HG03439 (cell line): ENCODE results near the gene FHAD1.
"Not testable (repeated sequence)": the region's sequence is repeated elsewhere in the genome, so short reads cannot be mapped to it uniquely, and the experiment has no call there.

ENCODE experiments used
- ATAC-seq: cut with Tn5 transposase; IDR thresholded peaks from one replicate; pipeline ENCODE4 v1.9.1; 2021; ENCODE audit warnings: mild to moderate bottlenecking, moderate library complexity; ENCODE audit not compliant: unreplicated experiment

FHAD1 gene

GRCh38 chr1:15275921-15276683 lies 29.1 kb downstream of the FHAD1 start:
- no peak for ATAC-seq

- no peak for ATAC-seq
Observed at GRCh38 chr1:15276691-15277446, 29.8 kb downstream of the FHAD1 start.

DNA sequence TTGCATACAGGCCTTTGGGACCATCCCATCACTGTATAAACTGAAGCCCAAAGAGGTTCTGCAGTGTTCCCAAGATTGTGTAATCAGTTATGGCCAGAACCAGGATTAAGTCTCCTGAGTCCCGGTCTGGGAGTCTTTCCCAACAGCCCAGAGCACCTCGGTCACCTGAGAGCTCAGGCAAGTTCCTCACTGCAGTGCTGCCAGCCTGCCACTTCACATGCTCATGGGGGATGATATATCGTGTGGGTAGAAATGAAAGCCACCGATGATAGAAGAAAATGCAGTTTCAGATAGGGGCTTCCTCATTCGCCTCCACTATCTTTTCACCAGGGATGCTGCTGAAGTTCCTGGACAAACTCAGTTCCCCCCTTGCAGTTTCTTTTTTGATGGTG lies 30.4 kb downstream of the FHAD1 start:
- ATAC-seq = no peak

DNA sequence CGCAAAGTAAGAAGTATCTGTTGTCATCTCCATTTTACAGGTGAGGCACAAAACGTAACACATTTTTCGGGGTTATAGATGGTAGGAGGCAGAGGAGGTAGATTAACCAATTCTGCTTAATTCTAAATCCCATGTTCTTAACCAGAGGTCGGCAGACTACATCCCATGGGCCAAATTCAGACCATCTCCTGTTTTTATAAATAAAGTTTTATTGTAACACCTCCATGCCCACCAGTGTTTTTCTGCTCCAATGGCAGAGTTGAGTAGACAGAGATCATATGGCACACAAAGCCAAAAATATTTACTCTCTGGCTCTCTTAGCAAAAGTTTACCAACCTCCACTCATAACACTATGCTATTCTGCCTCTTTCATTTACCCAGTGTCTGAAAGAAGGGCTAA lies 30.9 kb downstream of the FHAD1 start:
- ATAC-seq = no peak

- ATAC-seq = no peak
Observed at GRCh38 chr1:15279576-15280230, 32.7 kb downstream of the FHAD1 start.

DNA sequence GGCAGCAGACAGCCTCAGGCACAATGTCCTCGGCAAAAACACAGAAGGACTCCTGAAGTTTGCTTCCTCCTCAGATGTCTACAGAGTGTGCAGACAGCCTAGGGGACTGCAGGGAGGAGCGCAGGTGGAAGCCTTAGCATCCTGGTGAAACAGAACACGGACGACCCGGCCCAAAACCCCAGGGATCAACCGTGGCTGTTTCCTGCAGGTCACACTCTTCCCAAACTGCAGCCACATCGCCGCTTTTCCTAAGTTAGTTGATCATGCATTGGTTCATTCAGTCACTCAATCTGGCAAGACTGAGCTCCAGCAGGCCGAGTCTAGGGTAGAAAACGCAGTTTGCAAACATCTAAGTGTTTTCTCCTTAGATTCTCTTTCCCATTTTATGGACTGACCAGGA lies 33.4 kb downstream of the FHAD1 start:
- ATAC-seq = no peak

- ATAC-seq = no peak
Observed at GRCh38 chr1:15282038-15282437, 35.0 kb downstream of the FHAD1 start.

DNA sequence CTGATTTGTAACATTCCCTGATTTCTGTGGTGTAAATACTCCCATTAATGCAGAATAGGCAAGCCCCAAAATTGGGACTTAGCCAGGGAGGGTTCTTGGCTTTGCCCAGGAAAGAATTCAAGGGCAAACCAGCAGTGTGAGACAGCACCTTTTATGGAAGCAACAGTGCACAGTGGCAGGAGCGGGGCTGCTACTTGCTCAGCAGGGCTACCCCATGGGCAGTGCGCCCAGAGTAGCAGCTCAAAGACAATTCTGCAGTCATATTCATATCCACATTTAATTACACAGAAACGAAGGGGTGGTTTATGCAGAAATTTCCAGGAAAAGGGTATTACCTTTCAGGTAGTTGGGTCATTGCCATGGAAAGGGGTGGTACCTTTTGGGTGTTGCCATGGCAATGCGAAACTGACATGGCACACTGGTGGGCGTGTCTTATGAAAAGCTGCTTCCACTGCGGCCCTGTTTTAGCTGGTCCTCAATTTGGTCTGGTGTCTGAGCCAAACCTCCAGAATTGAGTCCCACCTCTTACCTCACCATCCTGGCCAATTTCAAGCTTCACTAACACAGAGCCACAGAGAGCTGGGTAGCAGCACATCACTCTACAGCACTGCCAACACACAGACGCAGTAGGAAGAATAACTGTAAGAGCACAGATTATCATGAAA lies 35.9 kb downstream of the FHAD1 start:
- ATAC-seq = no peak

DNA sequence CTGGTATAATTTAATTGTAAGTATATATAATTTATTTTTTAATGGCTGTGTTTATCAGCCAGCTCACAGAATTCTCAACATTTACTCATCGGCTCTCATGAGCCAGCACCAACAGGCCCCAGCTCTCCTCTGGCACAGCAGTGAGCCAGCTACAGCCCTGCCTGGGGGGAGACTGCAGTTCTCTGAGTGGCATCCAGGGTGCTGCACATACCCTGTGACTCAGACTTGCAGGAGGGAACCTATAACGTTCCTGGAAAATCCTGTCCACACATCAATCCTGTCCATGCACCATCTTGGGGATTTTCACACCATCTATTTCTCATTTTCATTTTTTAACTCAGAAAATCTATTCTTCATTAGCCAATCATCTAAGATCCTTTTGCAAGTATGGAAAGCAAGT lies 36.5 kb downstream of the FHAD1 start:
- ATAC-seq = no peak

DNA sequence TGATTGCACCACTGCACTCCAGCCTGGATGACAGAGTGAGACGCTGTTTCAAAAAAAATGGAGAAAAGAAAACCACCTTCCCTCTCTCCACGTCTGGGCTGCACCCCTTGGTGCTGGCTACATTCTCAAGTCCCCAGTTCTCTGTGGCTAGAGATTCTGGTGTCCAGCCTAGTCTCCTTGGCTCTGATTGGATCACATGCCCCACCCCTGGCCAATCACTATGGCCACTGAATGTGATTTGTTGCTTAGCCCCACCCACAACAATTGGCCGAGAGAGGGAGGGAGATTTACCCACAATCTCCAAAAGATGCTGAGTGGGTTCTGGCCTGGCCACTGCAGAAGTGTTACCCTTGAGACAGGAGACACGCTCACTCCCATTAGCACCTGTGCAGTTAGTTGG lies 39.4 kb downstream of the FHAD1 start:
- ATAC-seq = no peak

DNA sequence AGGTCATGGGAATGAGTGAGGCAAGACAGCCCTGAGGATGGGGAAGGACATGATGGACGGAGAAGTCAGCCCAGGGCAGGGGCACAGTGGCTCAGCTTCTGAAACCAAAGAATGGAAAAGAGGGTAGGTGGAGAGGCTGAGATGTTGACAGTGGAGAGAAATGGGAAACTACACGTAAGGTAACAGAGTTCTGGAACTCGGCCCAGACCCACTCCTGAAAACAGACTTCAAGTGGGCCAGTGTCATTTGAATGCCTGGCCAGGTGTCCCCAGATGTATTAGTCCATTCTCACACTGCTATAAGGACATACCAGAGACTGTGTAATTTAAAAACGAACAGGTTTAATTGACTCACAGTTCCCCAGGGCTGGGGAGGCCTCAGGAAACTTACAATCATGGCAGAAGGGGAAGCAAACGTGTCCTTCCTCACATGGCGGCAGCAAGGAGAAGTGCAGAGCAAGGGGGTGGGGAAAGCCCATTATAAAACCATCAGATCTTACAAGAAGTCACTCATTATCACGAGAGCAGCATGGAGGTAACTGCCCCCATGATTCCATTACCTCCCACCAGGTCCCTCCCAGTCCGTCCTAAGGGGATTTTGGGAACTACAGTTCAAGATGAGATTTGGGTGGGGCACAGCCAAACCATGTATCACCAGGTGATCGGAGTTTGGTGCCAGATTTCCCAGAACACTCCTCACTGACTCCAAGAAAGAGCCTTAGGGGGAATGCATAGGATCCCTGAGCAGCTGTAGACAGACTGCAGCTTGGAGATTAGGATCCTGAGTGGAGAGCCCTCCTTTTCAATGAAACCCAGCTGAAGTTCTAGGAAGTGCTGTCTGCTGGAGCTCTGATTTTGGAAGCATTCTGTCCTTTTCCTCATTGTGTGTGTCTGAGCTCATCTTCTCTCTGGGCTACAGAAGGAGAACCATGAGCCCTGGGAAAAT lies 40.3 kb downstream of the FHAD1 start:
- no peak for ATAC-seq

DNA sequence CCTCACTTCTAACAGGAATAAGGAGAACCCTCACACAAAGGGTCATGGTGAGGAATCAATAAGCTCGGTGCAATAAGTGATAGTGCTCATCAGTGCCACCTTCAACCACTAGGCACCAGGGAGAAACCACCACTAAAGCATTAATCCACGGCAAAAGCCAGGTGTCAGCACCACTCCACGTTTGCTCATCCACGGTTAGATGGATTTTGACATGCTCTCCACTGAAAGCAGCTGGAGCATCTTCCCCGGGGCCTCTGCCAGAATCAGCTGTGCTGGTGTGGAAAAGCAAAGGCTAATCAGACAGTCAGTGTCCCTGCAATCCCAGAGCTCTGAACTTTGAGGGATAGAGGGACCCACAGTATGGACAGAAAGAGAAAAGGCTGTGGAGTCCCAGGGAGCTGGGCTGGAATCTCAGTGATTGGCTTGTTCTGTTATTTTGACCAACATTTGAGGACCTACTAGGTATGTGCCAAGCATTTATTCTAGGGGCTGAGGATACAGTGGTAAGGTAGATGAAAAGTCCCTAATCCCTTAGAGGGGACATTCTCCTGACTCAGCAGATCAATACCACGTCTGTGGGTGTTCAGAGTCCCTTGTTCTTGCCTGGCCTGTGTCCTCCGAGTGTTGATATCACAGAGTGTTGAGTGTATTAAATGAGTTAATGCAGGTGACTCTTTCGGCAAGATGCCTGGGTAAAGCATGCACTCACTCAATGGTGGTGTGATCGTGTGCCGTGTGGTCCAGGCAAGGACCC lies 41.3 kb downstream of the FHAD1 start:
- ATAC-seq = no peak

DNA sequence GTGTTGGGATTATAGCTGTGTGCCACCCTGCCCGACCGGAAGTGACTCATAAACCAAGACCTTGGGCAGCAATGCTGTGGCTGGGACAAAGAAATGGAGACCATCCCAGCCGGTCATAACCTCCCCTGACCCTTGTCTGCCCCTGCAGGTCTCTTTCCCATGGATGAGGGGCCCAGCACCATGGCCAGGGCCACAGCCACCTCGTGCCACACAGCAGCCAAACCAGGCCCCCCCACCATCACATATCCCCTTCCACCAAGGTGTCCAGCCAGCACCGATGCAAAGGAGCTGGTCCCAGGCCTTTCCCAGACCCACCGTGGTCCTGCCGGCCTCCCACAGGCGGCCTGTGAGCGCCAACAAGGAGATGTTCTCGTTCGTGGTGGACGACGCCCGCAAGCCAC lies 42.2 kb downstream of the FHAD1 start:
- no peak for ATAC-seq

DNA sequence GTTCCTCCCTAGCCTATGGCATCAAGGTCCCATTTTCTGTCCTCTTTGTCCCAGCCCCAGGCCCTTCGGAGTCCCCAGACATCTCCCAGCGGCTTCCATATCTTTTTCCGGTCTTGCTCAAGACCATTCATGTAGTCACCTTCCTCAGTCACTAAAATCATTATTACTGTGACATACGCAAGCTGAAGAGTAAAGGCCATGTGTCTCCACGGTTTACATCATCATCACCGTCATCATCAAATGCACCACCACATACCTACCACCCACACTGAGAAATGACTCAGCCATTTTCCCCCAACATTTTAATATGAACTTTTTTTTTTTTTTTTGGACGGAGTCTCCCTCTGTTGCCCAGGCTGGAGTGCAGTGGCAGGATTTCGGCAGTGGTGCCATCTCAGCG lies 43.4 kb downstream of the FHAD1 start:
- ATAC-seq = no peak

DNA sequence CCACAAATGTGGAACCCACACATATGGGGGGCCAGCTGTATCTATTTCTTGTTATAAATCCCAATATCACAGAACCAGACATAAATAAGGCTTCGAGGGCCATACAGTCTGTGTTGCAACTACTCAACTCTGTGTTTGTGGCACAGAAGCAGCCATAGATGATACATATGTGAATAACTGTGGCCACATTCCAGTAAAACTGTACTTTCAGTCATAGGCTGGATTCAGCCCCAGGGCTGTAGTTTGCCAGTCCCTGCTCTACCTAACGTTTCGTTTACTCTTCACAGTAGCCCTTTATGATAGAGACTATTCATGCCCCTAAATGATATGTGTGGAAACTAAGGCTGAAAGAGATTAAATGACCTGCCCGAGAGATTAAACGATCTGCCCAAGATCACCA lies 48.7 kb downstream of the FHAD1 start:
- no peak for ATAC-seq

GRCh38 chr1:15296585-15297321 lies 49.7 kb downstream of the FHAD1 start:
- ATAC-seq = no peak

- not testable (repeated sequence) for ATAC-seq
Observed at GRCh38 chr1:15297975-15298374, 51.0 kb downstream of the FHAD1 start.

DNA sequence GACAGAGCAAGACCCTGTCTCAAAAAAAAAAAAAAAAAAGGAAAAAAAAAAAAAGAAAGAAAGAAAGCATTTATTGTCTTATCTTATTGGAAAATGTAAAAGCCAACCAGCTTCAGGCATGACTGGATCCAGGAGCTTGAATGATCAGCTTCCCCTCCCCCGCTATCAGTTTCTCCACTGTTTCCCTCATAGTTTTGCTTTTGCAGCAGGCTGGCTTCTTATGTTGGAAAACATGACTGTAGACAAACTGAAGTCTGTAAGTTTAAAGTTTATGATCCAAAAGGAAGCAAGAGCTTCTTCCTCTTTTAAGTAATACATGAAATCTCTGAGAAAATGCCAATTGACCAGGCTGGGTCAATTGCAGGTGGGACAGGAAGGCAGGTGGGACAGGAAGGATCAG lies 52.2 kb downstream of the FHAD1 start:
- ATAC-seq = no peak

DNA sequence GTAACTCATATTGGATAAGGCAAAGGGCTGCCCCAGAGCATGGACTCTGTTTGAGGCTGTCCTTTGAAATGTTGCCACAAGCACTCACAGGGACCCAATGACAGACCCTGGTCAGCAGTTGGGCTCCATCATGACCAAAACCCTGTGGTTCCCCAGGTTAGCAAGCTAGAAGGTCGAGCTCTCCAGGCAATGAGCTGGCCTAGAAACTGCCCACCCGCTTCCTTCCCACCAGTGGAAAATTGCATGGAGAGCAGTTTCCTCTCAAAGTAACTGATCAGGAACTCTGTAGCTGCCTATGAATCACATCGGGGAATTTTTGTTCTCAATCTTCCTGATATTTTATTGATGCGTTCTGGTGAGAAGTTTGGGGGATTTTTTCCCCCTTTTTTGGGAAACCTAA lies 52.8 kb downstream of the FHAD1 start:
- ATAC-seq = no peak
